GM10266 (cell line): ENCODE measurements around the gene EPGN.

Experiments used
- DNase-seq: peaks from one replicate; pipeline ENCODE4 v3.0.0; 2012; ENCODE audit errors: extremely low spot score
- TF ChIP-seq, protein P1 (sequence below): IDR thresholded peaks from 2 replicates; pipeline ENCODE4 v1.5.1; 2012; ENCODE audit warnings: mild to moderate bottlenecking, low read depth; ENCODE audit not compliant: control insufficient read depth, insufficient read depth; ENCODE audit errors: missing control alignments

EPGN gene

DNA sequence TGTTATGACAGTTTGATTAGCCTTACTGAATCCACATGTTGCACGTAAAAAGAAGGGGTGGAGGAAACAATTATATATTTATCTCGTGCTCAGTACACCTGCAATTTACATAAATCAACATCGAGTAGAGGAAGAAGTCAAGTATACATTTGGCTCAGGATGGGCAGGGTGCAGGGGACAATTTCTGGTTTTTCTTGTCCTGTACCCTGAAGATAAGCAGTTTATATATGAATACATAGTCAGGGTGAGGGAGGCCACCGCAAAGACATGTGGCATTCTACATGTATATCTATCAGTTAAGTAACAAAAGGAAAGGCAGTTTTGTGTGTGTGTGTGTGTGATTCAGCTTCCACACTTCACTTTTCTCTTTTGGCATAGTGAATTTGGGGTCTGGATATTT lies 45.6 kb downstream of the EPGN start:
- TF ChIP-seq, protein P1, sequence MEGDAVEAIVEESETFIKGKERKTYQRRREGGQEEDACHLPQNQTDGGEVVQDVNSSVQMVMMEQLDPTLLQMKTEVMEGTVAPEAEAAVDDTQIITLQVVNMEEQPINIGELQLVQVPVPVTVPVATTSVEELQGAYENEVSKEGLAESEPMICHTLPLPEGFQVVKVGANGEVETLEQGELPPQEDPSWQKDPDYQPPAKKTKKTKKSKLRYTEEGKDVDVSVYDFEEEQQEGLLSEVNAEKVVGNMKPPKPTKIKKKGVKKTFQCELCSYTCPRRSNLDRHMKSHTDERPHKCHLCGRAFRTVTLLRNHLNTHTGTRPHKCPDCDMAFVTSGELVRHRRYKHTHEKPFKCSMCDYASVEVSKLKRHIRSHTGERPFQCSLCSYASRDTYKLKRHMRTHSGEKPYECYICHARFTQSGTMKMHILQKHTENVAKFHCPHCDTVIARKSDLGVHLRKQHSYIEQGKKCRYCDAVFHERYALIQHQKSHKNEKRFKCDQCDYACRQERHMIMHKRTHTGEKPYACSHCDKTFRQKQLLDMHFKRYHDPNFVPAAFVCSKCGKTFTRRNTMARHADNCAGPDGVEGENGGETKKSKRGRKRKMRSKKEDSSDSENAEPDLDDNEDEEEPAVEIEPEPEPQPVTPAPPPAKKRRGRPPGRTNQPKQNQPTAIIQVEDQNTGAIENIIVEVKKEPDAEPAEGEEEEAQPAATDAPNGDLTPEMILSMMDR: no peak
- DNase-seq: no peak

DNA sequence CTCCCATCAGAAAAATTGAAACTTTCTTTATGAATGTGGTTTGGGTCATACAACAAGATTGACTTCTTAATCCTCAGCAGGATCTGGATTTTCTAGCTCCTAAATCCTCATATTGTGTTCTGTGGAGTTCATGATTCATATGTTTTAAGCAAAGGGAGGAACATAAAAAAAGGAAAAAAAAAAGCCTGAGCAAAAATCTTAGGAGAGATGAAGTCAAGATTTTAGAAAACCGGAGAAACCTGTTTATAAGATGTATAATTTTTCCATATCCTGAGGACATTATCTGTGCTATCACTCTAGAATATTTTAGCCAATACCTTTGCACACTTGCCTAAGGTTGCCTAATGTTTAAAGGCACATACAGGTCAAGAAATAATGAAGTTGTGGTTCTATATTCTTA lies 49.7 kb downstream of the EPGN start:
- DNase-seq: no peak
- TF ChIP-seq, protein P1: no peak

DNA sequence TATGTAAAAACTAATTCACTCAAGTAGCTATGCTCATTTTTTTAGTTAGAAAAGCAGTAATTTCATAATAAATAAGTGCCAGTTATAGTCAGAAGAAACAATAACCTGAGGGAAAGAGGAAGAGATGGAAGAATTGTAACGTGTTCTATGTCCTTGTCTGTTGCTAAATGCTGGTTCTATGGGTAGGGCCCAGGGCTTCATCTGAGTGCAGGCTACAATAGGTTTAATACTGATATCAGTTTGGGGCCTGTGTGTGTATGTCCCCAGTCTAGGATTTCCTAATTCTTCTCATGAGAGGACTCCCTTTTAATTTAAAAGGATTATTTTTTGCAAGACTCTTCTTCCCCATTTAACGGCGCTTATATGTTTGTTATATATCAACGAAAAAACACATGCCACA lies 53.4 kb downstream of the EPGN start:
- DNase-seq: no peak
- TF ChIP-seq, protein P1: no peak

DNA sequence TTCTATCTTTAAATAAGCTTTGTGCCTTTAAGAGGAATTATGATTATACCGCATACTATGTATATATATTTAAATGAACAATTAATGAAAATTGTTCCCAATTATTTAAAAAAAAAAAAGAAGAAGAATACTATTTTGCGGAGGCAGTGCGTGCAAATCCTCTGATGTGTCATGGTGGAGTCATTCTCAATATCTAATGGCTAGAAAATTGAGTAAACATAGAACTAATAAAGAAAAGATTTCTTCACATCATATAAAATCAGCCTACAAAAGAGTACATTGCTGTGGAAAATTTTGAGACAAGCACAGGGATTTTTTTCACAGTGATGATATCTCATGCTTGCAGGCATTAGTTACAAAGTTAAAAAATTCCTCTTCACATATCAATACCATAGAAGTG lies 54.1 kb downstream of the EPGN start:
- TF ChIP-seq, protein P1: no peak
- DNase-seq: no peak

DNA sequence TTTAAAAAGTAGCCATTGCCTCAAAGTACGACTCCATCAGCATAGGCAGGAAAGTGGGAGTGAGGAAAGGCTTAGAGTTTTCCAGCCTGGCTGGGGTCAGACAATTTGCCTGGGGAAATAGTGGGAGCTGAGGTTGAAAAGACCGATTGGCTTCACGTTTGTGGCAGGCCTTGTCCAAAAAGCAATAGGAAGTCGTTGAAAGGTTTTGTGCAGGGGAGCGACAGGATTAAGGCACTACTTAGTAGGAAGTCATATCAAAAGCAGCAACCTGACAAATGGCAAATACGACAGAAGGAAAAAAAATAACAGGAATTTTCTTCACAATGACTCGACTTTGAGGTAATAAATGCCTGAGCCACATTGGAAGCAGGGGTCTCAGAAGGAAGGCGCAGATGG lies 56.0 kb downstream of the EPGN start:
- DNase-seq: no peak
- TF ChIP-seq, protein P1: no peak

DNA sequence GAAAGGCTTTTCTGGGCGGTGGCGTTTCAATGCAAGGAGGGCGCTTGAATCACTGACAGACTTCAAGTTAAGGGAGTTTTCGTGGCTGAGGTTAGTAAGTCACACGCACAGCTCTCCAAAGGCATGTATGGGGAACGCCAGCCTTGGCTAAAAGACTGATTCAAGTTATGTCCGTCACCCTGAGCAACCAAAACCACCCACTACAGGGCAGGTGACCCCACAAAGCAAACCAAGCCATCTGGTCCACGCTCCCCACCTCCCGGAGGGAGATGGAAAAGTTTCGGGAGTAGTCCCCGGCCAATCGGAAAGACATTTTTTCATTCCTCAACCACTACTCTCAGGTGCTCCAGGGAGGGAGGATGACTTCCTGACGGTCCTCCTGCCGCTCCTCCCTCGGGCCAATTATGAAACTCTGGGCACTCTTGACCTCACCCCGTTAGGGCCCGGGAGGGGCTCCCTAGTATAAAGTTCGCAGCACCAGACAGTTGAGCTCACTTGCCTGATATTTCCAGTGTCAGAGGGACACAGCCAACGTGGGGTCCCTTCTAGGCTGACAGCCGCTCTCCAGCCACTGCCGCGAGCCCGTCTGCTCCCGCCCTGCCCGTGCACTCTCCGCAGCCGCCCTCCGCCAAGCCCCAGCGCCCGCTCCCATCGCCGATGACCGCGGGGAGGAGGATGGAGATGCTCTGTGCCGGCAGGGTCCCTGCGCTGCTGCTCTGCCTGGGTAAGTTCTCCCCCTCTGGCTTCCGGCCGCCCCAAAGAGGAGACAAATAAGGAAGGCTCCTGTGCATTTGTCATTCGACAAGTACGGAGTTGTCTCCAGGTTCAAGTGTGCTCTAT lies 56.6 kb downstream of the EPGN start, which contains the start of gene EREG:
TSS of gene EREG (plus strand) at position 494 of the 840 bp plus-strand sequence. CDS start at position 658, 164 bp downstream.
- DNase-seq: peak; percentile 29
- TF ChIP-seq, protein P1: no peak

DNA sequence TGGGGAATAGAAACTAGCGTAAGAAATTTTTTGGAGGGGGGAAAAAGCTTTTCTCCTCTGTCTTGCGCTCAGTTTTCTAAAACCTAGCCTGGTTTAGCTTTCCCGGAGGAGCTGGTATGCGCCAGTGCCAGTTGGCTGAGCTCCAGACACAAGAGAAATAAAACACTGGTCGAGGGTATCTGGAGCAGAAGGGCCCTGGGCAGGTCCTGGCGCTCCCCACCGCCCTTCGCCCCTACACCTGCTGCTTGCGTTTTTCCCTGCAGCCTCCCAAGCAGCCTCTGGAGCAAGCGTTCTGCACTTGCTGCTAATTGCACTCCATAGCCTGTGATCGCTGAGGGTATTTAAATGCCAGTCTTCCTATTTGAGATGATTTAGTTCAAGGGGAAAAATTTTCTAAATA lies 57.5 kb downstream of the EPGN start:
- TF ChIP-seq, protein P1: no peak
- no peak for DNase-seq
